IMR-90 (cell line): ENCODE data around the gene CDYL2. TPM values are rescaled to one million over a fixed set of nuclear protein-coding genes. Genes with fewer than 3 reads are reported as not detected.

Source experiments
- ATAC-seq: fragments of 200-7000 bp; cut with Tn5 transposase; 2 replicates; pipeline ENCODE4 v1.9.1; 2020; ENCODE audit warnings: low read depth, mild to moderate bottlenecking, moderate library complexity
- BruUV-seq: library from RNA; stranded (reverse); fragments of 400-500 nt; replicated peaks from 2 replicates; lab custom pipeline; 2021; lab: Mats Ljungman, UMichigan
- CTCF ChIA-PET: fragments of 300-600 bp; formaldehyde crosslinking; extraction: SDS; loops from one replicate; lab custom pipeline; 2021; ENCODE audit warnings: antibody characterized with exemption; lab: Yijun Ruan, JAX
- POLR2A ChIA-PET: fragments of 300-600 bp; sonication (Branson Sonifier 250); formaldehyde crosslinking; loops from one replicate; lab custom pipeline; 2022; ENCODE audit warnings: antibody characterized with exemption; ENCODE audit not compliant: unreplicated experiment; lab: Charles Lee
- DNase-seq: peaks from one replicate; pipeline ENCODE4 v3.0.0; 2013
- H2AFZ ChIP-seq: replicated peaks from 2 replicates; pipeline ENCODE3; 2013; ENCODE audit warnings: low read length, mild to moderate bottlenecking; ENCODE audit not compliant: poor library complexity
- H2AK5ac ChIP-seq: 2 replicates; pipeline ENCODE4 v1.6.1; 2013; ENCODE audit warnings: low read depth, low read length, inconsistent platforms
- H2AK9ac ChIP-seq: replicated peaks from 2 replicates; pipeline ENCODE3; 2013; ENCODE audit warnings: mild to moderate bottlenecking, low read depth, low read length, moderate library complexity; ENCODE audit not compliant: poor library complexity
- H2BK120ac ChIP-seq: 2 replicates; pipeline ENCODE4 v1.6.1; 2013; ENCODE audit warnings: low read depth, low read length, inconsistent platforms
- H2BK15ac ChIP-seq: 3 replicates; pipeline ENCODE4 v1.6.1; 2013; ENCODE audit warnings: low read depth, low read length, inconsistent platforms
- H2BK20ac ChIP-seq: 2 replicates; pipeline ENCODE4 v1.6.1; 2013; ENCODE audit warnings: low read depth, mild to moderate bottlenecking, inconsistent platforms, low read length, moderate library complexity
- H2BK5ac ChIP-seq: 2 replicates; pipeline ENCODE4 v1.6.1; 2013; ENCODE audit warnings: mild to moderate bottlenecking, low read depth, low read length, inconsistent platforms; ENCODE audit not compliant: poor library complexity, severe bottlenecking
- H3K14ac ChIP-seq: replicated peaks from 2 replicates; pipeline ENCODE4 v1.6.1; 2013; ENCODE audit warnings: low read depth, low read length, inconsistent platforms
- H3K18ac ChIP-seq: 2 replicates; pipeline ENCODE4 v1.6.1; 2013; ENCODE audit warnings: low read depth, low read length, control low read depth
- H3K23ac ChIP-seq: 2 replicates; pipeline ENCODE4 v1.6.1; 2013; ENCODE audit warnings: low read depth, low read length, inconsistent platforms
- H3K27ac ChIP-seq: 2 replicates; pipeline ENCODE4 v1.5.1; 2013; ENCODE audit warnings: mild to moderate bottlenecking, control low read depth, low read length; ENCODE audit not compliant: insufficient read depth
- H3K27me3 ChIP-seq: 2 replicates; pipeline ENCODE4 v1.6.1; 2013; ENCODE audit warnings: low read length; ENCODE audit not compliant: control insufficient read depth, insufficient read depth
- H3K36me3 ChIP-seq: 2 replicates; pipeline ENCODE4 v1.6.1; 2013; ENCODE audit warnings: low read length, mixed read lengths; ENCODE audit not compliant: control insufficient read depth, insufficient read depth
- H3K4ac ChIP-seq: 2 replicates; pipeline ENCODE4 v1.6.1; 2013; ENCODE audit warnings: low read depth, low read length, inconsistent platforms
- H3K4me1 ChIP-seq: 2 replicates; pipeline ENCODE4 v1.6.1; 2013; ENCODE audit warnings: low read length, mixed read lengths; ENCODE audit not compliant: control insufficient read depth, insufficient read depth
- H3K4me2 ChIP-seq: 2 replicates; pipeline ENCODE4 v1.6.1; 2013; ENCODE audit warnings: low read depth, mild to moderate bottlenecking, control low read depth, low read length, moderate library complexity
- H3K4me3 ChIP-seq: 2 replicates; pipeline ENCODE4 v1.5.1; 2013; ENCODE audit warnings: low read depth, mild to moderate bottlenecking, control low read depth, low read length, moderate library complexity; ENCODE audit not compliant: insufficient read depth
- H3K56ac ChIP-seq: 2 replicates; pipeline ENCODE4 v1.6.1; 2013; ENCODE audit warnings: low read length, inconsistent platforms; ENCODE audit not compliant: insufficient read depth; ENCODE audit errors: extremely low read depth
- H3K79me1 ChIP-seq, 2 experiments: 2 replicates each; pipeline ENCODE4 v1.6.1; 2013; ENCODE audit warnings: low read length in 2 of 2, inconsistent platforms in 1 of 2, low read depth in 1 of 2
- H3K9ac ChIP-seq: 2 replicates; pipeline ENCODE4 v1.6.1; 2013; ENCODE audit warnings: low read depth, low read length, control low read depth
- H3K9me1 ChIP-seq: 2 replicates; pipeline ENCODE4 v1.6.1; 2013; ENCODE audit warnings: low read length, inconsistent platforms; ENCODE audit not compliant: insufficient read depth
- H3K9me3 ChIP-seq: 2 replicates; pipeline ENCODE4 v1.6.1; 2013; ENCODE audit warnings: low read length; ENCODE audit not compliant: control insufficient read depth, insufficient read depth
- H4K20me1 ChIP-seq: 2 replicates; pipeline ENCODE4 v1.6.1; 2013; ENCODE audit warnings: low read length, inconsistent platforms; ENCODE audit not compliant: insufficient read depth
- H4K5ac ChIP-seq: 2 replicates; pipeline ENCODE4 v1.6.1; 2013; ENCODE audit warnings: mild to moderate bottlenecking, low read depth, low read length, control low read depth
- H4K8ac ChIP-seq, 2 experiments: 2 replicates each; pipeline ENCODE4 v1.6.1; 2013; ENCODE audit warnings: low read depth in 2 of 2, low read length in 2 of 2, control low read depth in 1 of 2, inconsistent platforms in 1 of 2
- H4K91ac ChIP-seq: 2 replicates; pipeline ENCODE4 v1.6.1; 2013; ENCODE audit warnings: low read depth, low read length, inconsistent platforms; ENCODE audit not compliant: insufficient read depth
- BHLHE40 ChIP-seq: fragments of 150-350 bp; IDR thresholded peaks from 2 replicates; pipeline ENCODE4 v1.6.1; 2016; ENCODE audit warnings: mild to moderate bottlenecking, low read depth, low read length
- ELK1 ChIP-seq: fragments of 150-350 bp; IDR thresholded peaks from 2 replicates; pipeline ENCODE4 v1.6.1; 2016; ENCODE audit warnings: low read depth, mild to moderate bottlenecking, low read length, moderate library complexity, borderline replicate concordance
- FOS ChIP-seq: fragments of 150-350 bp; IDR thresholded peaks from 2 replicates; pipeline ENCODE4 v1.6.1; 2016; ENCODE audit warnings: low read depth, low read length
- MXI1 ChIP-seq: IDR thresholded peaks from 2 replicates; pipeline ENCODE4 v1.6.1; 2012; ENCODE audit warnings: low read depth, mild to moderate bottlenecking, low read length, moderate library complexity, borderline replicate concordance
- NFE2L2 ChIP-seq: fragments of 150-350 bp; IDR thresholded peaks from 2 replicates; pipeline ENCODE4 v1.6.1; 2016; ENCODE audit warnings: low read depth, mild to moderate bottlenecking, low read length
- RAD21 ChIP-seq: IDR thresholded peaks from 2 replicates; pipeline ENCODE4 v1.6.1; 2012; ENCODE audit warnings: low read length, improper control_type of control experiment
- SMC3 ChIP-seq: fragments of 150-350 bp; IDR thresholded peaks from 2 replicates; pipeline ENCODE4 v1.6.1; 2016; ENCODE audit warnings: low read depth, mild to moderate bottlenecking, antibody characterized with exemption, low read length, moderate library complexity
- USF2 ChIP-seq: fragments of 150-350 bp; IDR thresholded peaks from 2 replicates; pipeline ENCODE4 v1.6.1; 2017; ENCODE audit warnings: mild to moderate bottlenecking, antibody characterized with exemption, low read length, low read depth
- whole genome bisulfite sequencing, 2 experiments: methylation state at CpG; one replicate each; pipeline versions ENCODE4 v1.1.5 to v1.1.7; 2013; ENCODE audit warnings: missing lambda C conversion rate in 2 of 2; ENCODE audit not compliant: insufficient read length in 1 of 2; ENCODE audit errors: extremely low coverage in 2 of 2; 5-methylcytosine and 5-hydroxymethylcytosine counted together
- dilution Hi-C: fragments of 300-500 bp; cut with HindIII; formaldehyde crosslinking; loops from one replicate; pipeline ENCODE4 v1.14.3; 2018; ENCODE audit warnings: low sequenced_read_pairs; ENCODE audit not compliant: unreplicated experiment
- in situ Hi-C: fragments of 300-500 bp; cut with MboI; formaldehyde crosslinking; loops from 3 replicates; pipeline ENCODE4 v1.14.3; 2019; ENCODE audit warnings: low sequenced_read_pairs, inconsistent platforms, mixed read lengths
- intact Hi-C: fragments of 100-400 bp; cut with micrococcal nuclease; formaldehyde crosslinking; loops from 2 replicates; pipeline ENCODE4 v1.10.0; 2022
- polyA plus RNA-seq, 3 experiments: library from polyadenylated mRNA; depleted of rRNA; stranded (reverse); fragments of >200 nt; gene quantifications; 2 replicates each; pipeline ENCODE4 v1.2.3, GENCODE V29; 2012; ENCODE audit warnings: low replicate concordance in 1 of 3
- total RNA-seq: library from RNA; depleted of rRNA; stranded (reverse); fragments of >200 nt; gene quantifications from 2 replicates; pipeline ENCODE4 v1.2.3, GENCODE V29; 2012

Gene CDYL2
- total and polyA plus RNA-seq, 2 of the 4 experiments (the other 2 are of a cell fraction), result 1.2 to 3.9 TPM

GRCh38 chr16:80557037-80557436, 247.4 kb downstream of the CDYL2 start:
- no peak for DNase-seq
- H3K18ac ChIP-seq, result no peak overlapping the region
- ATAC-seq, result no peak
- CTCF ChIA-PET, result no interaction called here
- no peaks in the 10 kb centered on the region for H3K79me1 ChIP-seq
- WGBS, 2 experiments, result no CpG with 5 or more reads among the region's 5 CpGs
- H2BK15ac ChIP-seq, result no peak overlapping the region
- in situ Hi-C loops (no loop called here), intact Hi-C loops (no loop called here), dilution Hi-C loops (no loop called here)
- no peak overlapping the region for H2BK120ac ChIP-seq
- H4K91ac ChIP-seq, result no peak overlapping the region
- H3K4me1 ChIP-seq, result no peaks in the 10 kb centered on the region
- no peaks in the 10 kb centered on the region; the same call in 1 of the 2 replicates for H3K27me3 ChIP-seq
- POLR2A ChIA-PET, result no interaction called here
- H2AFZ ChIP-seq, result no peak overlapping the region
- no peak overlapping the region for H3K23ac ChIP-seq
- H3K9me1 ChIP-seq, result no peaks in the 10 kb centered on the region
- H3K36me3 ChIP-seq, result no peaks in the 10 kb centered on the region
- TF ChIP-seq USF2 (no peak), FOS (no peak), ELK1 (no peak), MXI1 (no peak), NFE2L2 (no peak), SMC3 (no peak), BHLHE40 (no peak), RAD21 (no peak)
- no peak overlapping the region for H3K4me3 ChIP-seq
- H3K27ac ChIP-seq, result no peak overlapping the region
- no peak overlapping the region for H2AK5ac ChIP-seq
- BruUV-seq, result no TSS peak
- no peak overlapping the region for H4K8ac ChIP-seq
- H3K9ac ChIP-seq, result no peak overlapping the region
- H3K4me2 ChIP-seq, result no peak overlapping the region
- no peak overlapping the region for H3K4ac ChIP-seq
- H2BK5ac ChIP-seq, result no peak overlapping the region
- no peak overlapping the region for H4K5ac ChIP-seq
- H2BK20ac ChIP-seq, result no peak overlapping the region
- no peak overlapping the region for H3K56ac ChIP-seq
- H3K9me3 ChIP-seq, result no peaks in the 10 kb centered on the region; the same call in 1 of the 2 replicates
- H2AK9ac ChIP-seq, result no peak overlapping the region
- H3K14ac ChIP-seq, result no peak overlapping the region
- H4K20me1 ChIP-seq, result no peaks in the 10 kb centered on the region
